ENCODE results near the gene TCF12. TPM values are rescaled to one million over a fixed set of nuclear protein-coding genes. Genes with fewer than 3 reads are reported as not detected.

TCF12 gene
- polyA plus RNA-seq, 1 donor (not counting 4 experiments of a cell fraction or from before 2014, with no cell fraction given): 48.3 TPM

DNA sequence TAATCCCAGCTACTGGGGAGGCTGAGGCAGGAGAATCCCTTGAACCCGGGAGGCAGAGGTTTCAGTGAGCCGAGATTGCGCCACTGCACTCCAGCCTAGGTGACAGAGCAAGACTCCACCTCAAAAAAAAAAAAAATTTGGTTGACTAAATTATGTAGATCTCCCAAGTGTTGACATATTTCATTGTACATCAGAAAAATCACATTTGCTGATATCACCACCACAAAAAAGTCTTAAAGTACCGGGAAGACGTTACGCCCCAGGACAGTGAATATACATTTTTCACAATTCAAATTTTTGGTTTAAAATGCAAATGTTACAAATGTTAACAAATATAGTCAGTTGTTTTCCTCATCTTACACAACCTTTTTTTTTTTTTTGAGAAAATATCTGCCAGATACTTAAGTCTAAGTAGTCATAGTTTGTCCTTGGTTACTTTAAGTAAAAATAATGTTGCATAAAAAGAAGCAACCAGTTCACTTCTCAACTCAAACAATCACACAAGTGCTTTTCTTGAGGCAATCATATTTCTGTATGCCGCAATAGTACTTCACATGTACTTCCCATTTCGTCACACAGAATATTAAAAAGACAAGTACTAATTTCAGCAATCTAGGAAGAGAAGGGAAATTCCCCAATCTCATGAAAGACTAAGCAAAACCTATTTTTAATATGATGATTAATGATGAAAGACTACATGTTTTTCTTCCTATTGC, 41.0 kb upstream of the TCF12 start:
- no peaks in the 10 kb centered on the region for H3K27me3 ChIP-seq (ENCODE audit: control insufficient read depth, extremely low read depth, insufficient read depth, low read length)
- no peaks in the 10 kb centered on the region for H3K9me3 ChIP-seq (ENCODE audit: control insufficient read depth, low read depth, low read length)
- H3K27ac ChIP-seq (ENCODE audit: control insufficient read depth, insufficient read depth, low read length): no peak overlapping the region
- no peak for TF ChIP-seq EZH2 (IDR thresholded peaks at IDR 0.05; ENCODE audit: low read length)
- TF ChIP-seq, protein P1, sequence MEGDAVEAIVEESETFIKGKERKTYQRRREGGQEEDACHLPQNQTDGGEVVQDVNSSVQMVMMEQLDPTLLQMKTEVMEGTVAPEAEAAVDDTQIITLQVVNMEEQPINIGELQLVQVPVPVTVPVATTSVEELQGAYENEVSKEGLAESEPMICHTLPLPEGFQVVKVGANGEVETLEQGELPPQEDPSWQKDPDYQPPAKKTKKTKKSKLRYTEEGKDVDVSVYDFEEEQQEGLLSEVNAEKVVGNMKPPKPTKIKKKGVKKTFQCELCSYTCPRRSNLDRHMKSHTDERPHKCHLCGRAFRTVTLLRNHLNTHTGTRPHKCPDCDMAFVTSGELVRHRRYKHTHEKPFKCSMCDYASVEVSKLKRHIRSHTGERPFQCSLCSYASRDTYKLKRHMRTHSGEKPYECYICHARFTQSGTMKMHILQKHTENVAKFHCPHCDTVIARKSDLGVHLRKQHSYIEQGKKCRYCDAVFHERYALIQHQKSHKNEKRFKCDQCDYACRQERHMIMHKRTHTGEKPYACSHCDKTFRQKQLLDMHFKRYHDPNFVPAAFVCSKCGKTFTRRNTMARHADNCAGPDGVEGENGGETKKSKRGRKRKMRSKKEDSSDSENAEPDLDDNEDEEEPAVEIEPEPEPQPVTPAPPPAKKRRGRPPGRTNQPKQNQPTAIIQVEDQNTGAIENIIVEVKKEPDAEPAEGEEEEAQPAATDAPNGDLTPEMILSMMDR (optimal IDR thresholded peaks at IDR 0.05 in 1 of 3, IDR thresholded peaks at IDR 0.05 in 1 of 3, conservative IDR thresholded peaks at IDR 0.05 in 1 of 3; ENCODE audit: extremely low read depth in 1 of 3, insufficient read depth in 2 of 3, low read length in 3 of 3): no peak
- H3K9ac ChIP-seq (ENCODE audit: control insufficient read depth, extremely low read depth, insufficient read depth, low read length): no peak overlapping the region
- H3K9me1 ChIP-seq (ENCODE audit: control insufficient read depth, extremely low read depth, insufficient read depth, low read length): no peaks in the 10 kb centered on the region
- dilution Hi-C loops (cut with MboI; ENCODE audit: extremely low pct_ligation_motif_present, low sequenced_read_pairs): no loop called here
- H3K36me3 ChIP-seq (ENCODE audit: control insufficient read depth in 2 of 2, extremely low read depth in 1 of 2, insufficient read depth in 2 of 2, low read length in 2 of 2): no peaks in the 10 kb centered on the region
- H3K4me1 ChIP-seq (ENCODE audit: control insufficient read depth, extremely low read depth, insufficient read depth, low read length): no peaks in the 10 kb centered on the region
- no peak for FAIRE-seq
- no peak overlapping the region for H3K4me3 ChIP-seq (ENCODE audit: control insufficient read depth in 2 of 3, extremely low read depth in 1 of 3, insufficient read depth in 2 of 3, low read depth in 1 of 3, low read length in 3 of 3)
- H3K4me2 ChIP-seq (ENCODE audit: control insufficient read depth, extremely low read depth, insufficient read depth, low read depth, low read length): no peak overlapping the region
- no peaks in the 10 kb centered on the region for H4K20me1 ChIP-seq (ENCODE audit: control insufficient read depth, extremely low read depth, insufficient read depth, low read length)
- no peak for DNase-seq (ENCODE audit: low read depth, low spot score)
- H2AFZ ChIP-seq (ENCODE audit: control insufficient read depth, low read length): no peak overlapping the region
- no peaks in the 10 kb centered on the region for H3K79me2 ChIP-seq (ENCODE audit: control insufficient read depth, insufficient read depth, low read length)

DNA sequence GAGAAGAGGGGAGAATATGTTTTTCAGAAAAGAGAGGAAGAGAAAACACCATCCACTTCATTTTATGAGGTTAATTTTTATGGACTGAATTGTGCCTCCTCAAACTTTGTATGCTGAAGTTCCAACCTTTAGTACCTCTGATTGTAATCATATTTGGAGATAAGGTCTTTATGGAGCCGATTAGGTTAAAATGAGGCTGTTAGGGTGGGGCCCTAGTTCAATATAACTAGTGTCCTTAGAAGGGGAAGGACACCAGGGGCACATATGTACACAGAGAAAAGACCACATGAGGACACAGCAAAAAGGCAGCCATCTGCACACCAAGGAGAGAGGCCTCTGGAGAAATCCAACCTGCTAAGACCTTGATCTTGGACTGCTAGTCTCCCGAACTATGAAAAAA, 38.9 kb upstream of the TCF12 start:
- dilution Hi-C loops (cut with MboI; ENCODE audit: extremely low pct_ligation_motif_present, low sequenced_read_pairs): no loop called here
- TF ChIP-seq, protein P1 (optimal IDR thresholded peaks at IDR 0.05 in 1 of 3, IDR thresholded peaks at IDR 0.05 in 1 of 3, conservative IDR thresholded peaks at IDR 0.05 in 1 of 3; ENCODE audit: extremely low read depth in 1 of 3, insufficient read depth in 2 of 3, low read length in 3 of 3): no peak
- TF ChIP-seq EZH2 (IDR thresholded peaks at IDR 0.05; ENCODE audit: low read length): no peak
- Histone ChIP-seq H3K27me3 (ENCODE audit: control insufficient read depth, extremely low read depth, insufficient read depth, low read length) (no peaks in the 10 kb centered on the region), H3K9ac (ENCODE audit: control insufficient read depth, extremely low read depth, insufficient read depth, low read length) (no peak overlapping the region), H3K9me3 (ENCODE audit: control insufficient read depth, low read depth, low read length) (no peaks in the 10 kb centered on the region), H3K9me1 (ENCODE audit: control insufficient read depth, extremely low read depth, insufficient read depth, low read length) (no peaks in the 10 kb centered on the region), H2AFZ (ENCODE audit: control insufficient read depth, low read length) (no peak overlapping the region), H3K27ac (ENCODE audit: control insufficient read depth, insufficient read depth, low read length) (no peak overlapping the region), H3K4me2 (ENCODE audit: control insufficient read depth, extremely low read depth, insufficient read depth, low read depth, low read length) (no peak overlapping the region), H3K4me3 (ENCODE audit: control insufficient read depth in 2 of 3, extremely low read depth in 1 of 3, insufficient read depth in 2 of 3, low read depth in 1 of 3, low read length in 3 of 3) (no peak overlapping the region), H3K4me1 (ENCODE audit: control insufficient read depth, extremely low read depth, insufficient read depth, low read length) (no peaks in the 10 kb centered on the region), H4K20me1 (ENCODE audit: control insufficient read depth, extremely low read depth, insufficient read depth, low read length) (no peaks in the 10 kb centered on the region), H3K36me3 (ENCODE audit: control insufficient read depth in 2 of 2, extremely low read depth in 1 of 2, insufficient read depth in 2 of 2, low read length in 2 of 2) (no peaks in the 10 kb centered on the region), H3K79me2 (ENCODE audit: control insufficient read depth, insufficient read depth, low read length) (no peaks in the 10 kb centered on the region)
- no peak for DNase-seq (ENCODE audit: low read depth, low spot score)
- FAIRE-seq: no peak

All from keratinocyte (primary cell).